MG63 (cell line): ENCODE results near the gene TPSB2. TPM values are rescaled to one million over a fixed set of nuclear protein-coding genes. Genes with fewer than 3 reads are reported as not detected.
"Not testable (repeated sequence)": the region's sequence is repeated elsewhere in the genome, so short reads cannot be mapped to it uniquely, and the experiment has no call there.

Experiments used
- DNase-seq: peaks from one replicate; pipeline ENCODE4 v3.0.0-alpha.2; 2020
- H3K27me3 ChIP-seq: fragments of 250-450 bp; sonication (Bioruptor Pico); 2 replicates; pipeline ENCODE4 v1.5.1; 2020; ENCODE audit warnings: mild to moderate bottlenecking, moderate library complexity
- H3K36me3 ChIP-seq: fragments of 250-450 bp; sonication (Bioruptor Pico); 2 replicates; pipeline ENCODE4 v1.5.1; 2020; ENCODE audit warnings: mild to moderate bottlenecking, moderate library complexity
- H3K4me3 ChIP-seq: fragments of 250-450 bp; sonication (Bioruptor Pico); 2 replicates; pipeline ENCODE4 v1.5.1; 2020; ENCODE audit warnings: mild to moderate bottlenecking, moderate library complexity
- H3K9me3 ChIP-seq: fragments of 250-450 bp; sonication (Bioruptor Pico); 2 replicates; pipeline ENCODE4 v1.5.1; 2020; ENCODE audit warnings: mild to moderate bottlenecking, moderate library complexity
- total RNA-seq: library from RNA; depleted of rRNA; stranded (reverse); fragments of >200 nt; shearing (Covaris generic); gene quantifications from 2 replicates; pipeline ENCODE4 v1.2.3, GENCODE V29; 2014; ENCODE audit warnings: low replicate concordance

The TPSB2 gene
- total RNA-seq, 1 experiment from 2014 or later, result not detected

DNA sequence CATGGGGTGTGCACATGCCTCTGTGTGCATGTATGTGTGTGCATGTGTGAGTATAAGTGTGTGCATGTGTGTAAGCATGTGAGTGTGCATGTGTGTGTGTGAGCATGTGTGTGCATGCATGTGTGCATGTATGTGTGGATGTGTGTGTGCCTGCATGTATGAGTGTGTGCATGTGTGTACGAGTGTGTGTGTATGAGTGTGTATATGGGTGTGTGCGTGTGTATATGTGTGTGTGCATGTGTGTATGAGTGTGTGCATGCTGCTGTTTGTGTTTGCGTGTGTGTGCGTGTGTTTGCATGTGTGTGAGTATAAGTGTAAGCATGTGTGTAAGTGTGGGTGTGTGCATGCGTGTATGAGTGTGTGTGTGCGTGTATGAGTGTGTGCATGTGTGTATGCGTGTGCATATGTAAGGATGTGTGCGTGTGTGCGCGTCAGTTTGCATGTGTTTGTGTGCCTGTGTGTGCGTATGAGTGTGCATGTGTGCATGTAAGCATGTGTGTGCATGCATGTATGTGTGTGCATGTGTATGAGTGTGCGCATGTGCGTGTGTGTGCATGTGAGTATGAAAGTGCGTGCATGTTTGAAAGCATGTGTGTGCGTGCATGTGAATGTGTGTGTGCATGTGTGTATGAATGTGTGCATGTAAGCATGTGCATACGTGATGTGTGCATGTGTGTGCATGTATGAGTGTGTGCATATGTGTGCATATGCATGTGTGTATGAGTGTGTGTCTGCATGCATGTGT, 34.5 kb upstream of the TPSB2 start:
- H3K4me3 ChIP-seq, result no peak overlapping the region
- no peaks in the 10 kb centered on the region for H3K9me3 ChIP-seq
- H3K27me3 ChIP-seq, result peaks cover 50% of the 10 kb centered on the region
- no peak for DNase-seq
- H3K36me3 ChIP-seq, result no peaks in the 10 kb centered on the region

DNA sequence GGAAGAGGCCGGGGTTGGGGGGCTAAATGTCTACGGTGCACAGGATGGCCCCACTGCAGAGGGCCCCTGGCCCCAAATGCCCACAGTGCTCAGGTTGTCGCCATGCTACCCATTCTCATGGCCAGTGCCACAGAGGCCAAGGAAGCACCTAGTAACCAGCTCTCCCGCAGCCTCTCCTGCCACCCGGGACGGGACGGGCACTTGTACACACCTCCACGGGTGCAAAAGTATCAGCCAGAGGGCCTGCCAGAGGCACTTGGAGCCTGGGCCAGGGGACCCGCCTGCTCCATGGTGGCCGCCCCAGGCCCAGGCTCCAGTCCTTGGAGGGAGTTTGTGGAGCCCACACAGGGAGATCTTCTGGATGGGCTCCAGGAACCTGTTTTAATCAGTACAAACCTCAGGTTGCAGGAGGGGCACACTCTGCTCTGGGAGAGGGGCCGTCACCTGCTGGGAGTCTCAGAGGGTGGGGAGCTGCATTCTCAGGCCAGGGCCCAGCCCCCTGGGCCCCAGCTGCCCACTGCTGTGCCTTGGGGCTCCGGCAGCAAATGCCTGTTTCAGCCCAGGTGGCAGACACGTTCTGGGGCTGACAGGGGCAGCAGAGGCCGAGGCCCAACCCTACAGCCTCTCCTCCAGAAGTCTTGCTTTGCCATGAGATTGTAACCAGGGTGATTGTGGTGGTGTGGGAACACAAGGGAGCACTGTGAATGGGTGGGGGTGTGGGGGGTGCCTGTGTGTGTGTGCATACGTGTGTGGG, 33.8 kb upstream of the TPSB2 start:
- H3K36me3 ChIP-seq, result no peaks in the 10 kb centered on the region
- H3K27me3 ChIP-seq, result peaks cover 58% of the 10 kb centered on the region
- DNase-seq, result no peak
- H3K4me3 ChIP-seq, result no peak overlapping the region
- H3K9me3 ChIP-seq, result no peaks in the 10 kb centered on the region

DNA sequence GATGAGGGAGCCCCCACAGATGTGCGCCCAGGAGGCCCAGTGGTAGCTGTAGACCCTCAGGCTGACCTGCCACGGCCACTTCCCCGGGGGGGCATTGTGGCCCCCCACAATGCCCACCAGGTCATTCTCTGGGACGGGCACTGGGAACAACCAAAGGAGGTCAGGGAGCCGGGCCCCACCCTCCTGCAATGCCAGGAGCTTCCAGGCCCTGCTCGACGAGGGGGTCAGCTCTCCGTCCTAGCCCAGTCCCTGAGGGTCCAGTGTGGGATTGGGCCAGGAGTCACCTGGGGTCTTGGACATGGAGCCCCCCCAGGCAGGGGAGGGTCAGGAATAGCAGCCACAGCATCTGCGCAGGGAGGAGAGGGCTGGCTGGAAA, 32.9 kb upstream of the TPSB2 start:
- Histone ChIP-seq H3K27me3 (peaks cover 58% of the 10 kb centered on the region), H3K4me3 (no peak overlapping the region), H3K36me3 (no peaks in the 10 kb centered on the region), H3K9me3 (no peaks in the 10 kb centered on the region)
- no peak for DNase-seq

DNA sequence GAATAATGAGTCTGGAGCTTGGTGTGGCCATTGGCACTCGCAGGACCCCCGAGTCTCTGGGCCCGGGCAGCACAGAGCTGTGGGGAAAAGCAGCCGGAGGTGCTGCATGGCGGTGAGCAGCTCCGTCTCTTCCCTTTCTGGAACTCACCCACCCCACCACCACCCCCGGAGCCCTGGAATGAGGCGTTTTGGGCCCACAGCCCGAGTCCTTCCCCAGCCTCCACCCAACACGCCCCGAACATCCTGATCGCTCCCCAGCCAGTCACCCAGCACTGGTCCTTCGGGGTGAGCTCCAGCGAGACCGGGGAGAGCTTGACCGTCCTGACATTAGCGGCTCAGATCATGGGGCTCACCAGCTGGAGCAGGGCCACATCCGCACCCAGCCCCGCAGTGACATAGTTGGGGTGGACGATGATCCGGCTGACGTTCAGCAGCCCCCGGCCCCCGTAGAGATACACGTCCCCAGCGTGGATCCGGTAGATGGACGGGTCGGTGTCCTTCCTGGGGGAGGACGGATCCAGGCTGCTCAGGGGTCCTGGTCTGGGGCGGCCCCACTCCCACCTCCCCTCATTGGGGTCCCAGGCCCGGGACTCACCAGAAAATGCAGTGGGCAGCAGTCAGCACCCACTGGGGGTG, 32.3 kb upstream of the TPSB2 start:
- Histone ChIP-seq H3K4me3 (no peak overlapping the region), H3K27me3 (peaks cover 58% of the 10 kb centered on the region), H3K36me3 (no peaks in the 10 kb centered on the region), H3K9me3 (no peaks in the 10 kb centered on the region)
- DNase-seq, result no peak

DNA sequence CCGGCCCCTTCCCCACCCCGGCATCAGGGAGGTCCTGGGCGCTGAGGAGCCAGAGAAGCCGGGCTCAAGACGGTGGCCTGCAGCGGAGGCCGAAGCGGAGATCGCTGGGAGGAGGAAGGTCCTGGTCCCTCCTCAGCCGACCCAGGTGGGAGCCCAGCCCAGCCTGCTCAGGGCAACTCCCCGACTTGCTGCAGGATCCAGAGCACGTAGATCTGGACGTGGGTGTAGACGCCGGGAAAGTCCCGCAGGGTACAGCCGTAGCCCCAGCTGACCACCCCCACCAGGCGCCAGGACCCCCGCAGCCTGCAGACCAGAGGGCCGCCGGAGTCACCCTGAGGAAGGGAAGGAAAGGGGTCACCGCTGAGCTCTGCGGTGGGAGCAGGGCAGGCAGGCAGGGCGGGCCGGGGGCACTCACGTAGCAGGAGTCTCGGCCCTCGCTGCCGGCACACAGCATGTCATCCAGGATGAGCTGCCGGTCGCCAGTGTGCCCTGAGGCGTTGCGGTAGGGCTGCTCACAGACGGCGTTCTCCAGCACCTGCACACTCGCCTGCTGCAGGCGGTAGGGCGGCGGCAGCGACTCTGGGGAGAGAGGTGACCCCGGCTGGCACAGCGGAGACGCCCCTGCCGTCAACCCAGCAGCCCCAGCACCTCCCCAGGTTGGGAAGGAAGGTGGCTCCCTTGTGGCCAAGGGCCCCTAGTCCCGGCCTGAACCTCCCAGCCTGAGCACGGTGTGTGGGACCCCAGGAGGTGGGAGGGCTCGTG, 31.3 kb upstream of the TPSB2 start:
- no peaks in the 10 kb centered on the region for H3K36me3 ChIP-seq

GRCh38 chr16:1260101-1260680, 30.2 kb upstream of the TPSB2 start:
- Histone ChIP-seq H3K9me3 (no peaks in the 10 kb centered on the region), H3K27me3 (peaks cover 52% of the 10 kb centered on the region), H3K4me3 (no peak overlapping the region), H3K36me3 (no peaks in the 10 kb centered on the region)
- no peak for DNase-seq

More for the DNA sequence above, 31.3 kb upstream of the TPSB2 start:
- no peak for DNase-seq
- Histone ChIP-seq H3K9me3 (no peaks in the 10 kb centered on the region), H3K27me3 (peaks cover 55% of the 10 kb centered on the region), H3K4me3 (no peak overlapping the region)

DNA sequence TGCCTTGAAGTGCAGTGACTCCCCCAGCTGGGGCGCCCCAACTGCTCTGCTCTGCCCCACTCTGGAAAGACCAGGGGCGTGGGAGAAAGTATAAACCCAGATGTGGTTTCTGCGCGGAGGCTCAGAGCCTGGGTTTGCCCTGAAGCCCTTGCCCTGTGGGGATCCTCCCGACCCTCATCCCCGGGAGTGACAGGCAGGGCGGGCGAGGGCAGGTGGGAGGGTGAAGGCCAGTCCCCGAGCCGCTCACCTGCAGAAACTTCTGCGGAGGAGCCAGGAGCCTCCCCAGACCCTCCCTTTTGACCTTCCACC, 29.7 kb upstream of the TPSB2 start:
- Histone ChIP-seq H3K4me3 (no peak overlapping the region), H3K27me3 (peaks cover 52% of the 10 kb centered on the region), H3K36me3 (no peaks in the 10 kb centered on the region), H3K9me3 (no peaks in the 10 kb centered on the region)
- DNase-seq, result no peak

GRCh38 chr16:1258906-1259759, 29.1 kb upstream of the TPSB2 start:
- DNase-seq, result no peak
- no peaks in the 10 kb centered on the region for H3K9me3 ChIP-seq
- no peak overlapping the region for H3K4me3 ChIP-seq
- H3K36me3 ChIP-seq, result no peaks in the 10 kb centered on the region
- H3K27me3 ChIP-seq, result peaks cover 52% of the 10 kb centered on the region

GRCh38 chr16:1258225-1258600, 28.2 kb upstream of the TPSB2 start:
- no peaks in the 10 kb centered on the region for H3K9me3 ChIP-seq
- H3K4me3 ChIP-seq, result no peak overlapping the region
- no peaks in the 10 kb centered on the region for H3K36me3 ChIP-seq
- no peak for DNase-seq
- H3K27me3 ChIP-seq, result peaks cover 45% of the 10 kb centered on the region

- DNase-seq, result no peak
- H3K4me3 ChIP-seq, result no peak overlapping the region
- peaks cover 40% of the 10 kb centered on the region for H3K27me3 ChIP-seq
- no peaks in the 10 kb centered on the region for H3K36me3 ChIP-seq
- H3K9me3 ChIP-seq, result no peaks in the 10 kb centered on the region
Observed at GRCh38 chr16:1257561-1258224, 27.7 kb upstream of the TPSB2 start.

GRCh38 chr16:1256874-1257322, 26.9 kb upstream of the TPSB2 start:
- no peak for DNase-seq
- Histone ChIP-seq H3K27me3 (peaks cover 32% of the 10 kb centered on the region), H3K36me3 (no peaks in the 10 kb centered on the region), H3K4me3 (no peak overlapping the region), H3K9me3 (no peaks in the 10 kb centered on the region)

GRCh38 chr16:1256296-1256873, 26.4 kb upstream of the TPSB2 start:
- DNase-seq, result not testable (repeated sequence)

GRCh38 chr16:1255276-1256122, 25.5 kb upstream of the TPSB2 start, which contains the start of gene TPSD1:
TPSD1 (plus strand) TSS chr16:1256069; CDS start chr16:1256281, 212 bp downstream.
- H3K4me3 ChIP-seq, H3K9me3 ChIP-seq, H3K36me3 ChIP-seq, DNase-seq: not testable (repeated sequence)
- H3K27me3 ChIP-seq, result peaks cover 18% of the 10 kb centered on the region

More at GRCh38 chr16:1256296-1256873, 26.4 kb upstream of the TPSB2 start:
- not testable (repeated sequence) for H3K4me3 ChIP-seq, H3K36me3 ChIP-seq, H3K9me3 ChIP-seq
- peaks cover 27% of the 10 kb centered on the region for H3K27me3 ChIP-seq

- DNase-seq, H3K4me3 ChIP-seq, H3K36me3 ChIP-seq, H3K9me3 ChIP-seq: not testable (repeated sequence)
- H3K27me3 ChIP-seq, result peaks cover 11% of the 10 kb centered on the region
Observed at GRCh38 chr16:1254821-1255220, 24.8 kb upstream of the TPSB2 start.
